Stimulated activated CD8-positive, alpha-beta memory T cell treated with anti-CD3 and anti-CD28 coated beads, Interleukin-15, amount 100 ng/mL, for 48 hours (primary cell): Measurements from ENCODE around the gene CHMP4A.
A peak's percentile ranks its signal among the peaks of the same experiment; 100 is the strongest.
"Not testable (repeated sequence)": the region's sequence is repeated elsewhere in the genome, so short reads cannot be mapped to it uniquely, and the experiment has no call there.

Experiments
- DNase-seq, 2 donors: peaks; one replicate each; pipeline ENCODE4 v3.0.0-alpha.2; 2020; ENCODE audit warnings: low read depth in 2 of 2

CHMP4A gene

GRCh38 chr14:24247422-24247821, 34.1 kb upstream of the CHMP4A start:
- DNase-seq = no peak

- DNase-seq = no peak
Observed at GRCh38 chr14:24246765-24247212, 33.5 kb upstream of the CHMP4A start.

GRCh38 chr14:24245350-24245749, 32.1 kb upstream of the CHMP4A start:
- DNase-seq = not testable (repeated sequence)

- no peak for DNase-seq
Observed at GRCh38 chr14:24243336-24243836, 30.1 kb upstream of the CHMP4A start.

- DNase-seq = peak; percentile 90 to 93
Observed at GRCh38 chr14:24241829-24242443, 28.6 kb upstream of the CHMP4A start.

GRCh38 chr14:24240110-24240918, 27.0 kb upstream of the CHMP4A start:
- DNase-seq = no peak

GRCh38 chr14:24238527-24239037, 25.3 kb upstream of the CHMP4A start:
- no peak for DNase-seq

GRCh38 chr14:24238123-24238522, 24.8 kb upstream of the CHMP4A start:
- no peak for DNase-seq

- DNase-seq = no peak
Observed at GRCh38 chr14:24237463-24237955, 24.2 kb upstream of the CHMP4A start.

- no peak for DNase-seq
Observed at GRCh38 chr14:24236689-24237462, 23.6 kb upstream of the CHMP4A start.

- no peak for DNase-seq
Observed at GRCh38 chr14:24235804-24236688, 22.8 kb upstream of the CHMP4A start.

GRCh38 chr14:24234095-24235005, 21.1 kb upstream of the CHMP4A start:
- DNase-seq = no peak

- DNase-seq = no peak
Observed at GRCh38 chr14:24233538-24233866, 20.2 kb upstream of the CHMP4A start.

- peak in 1 of 2 donors; percentile 44 for DNase-seq
Observed at GRCh38 chr14:24232645-24233537, 19.6 kb upstream of the CHMP4A start, which contains the start of gene GMPR2. Gene GMPR2 (plus strand): TSS chr14:24232929. CDS start chr14:24233254, 325 bp downstream.

GRCh38 chr14:24232121-24232644, 18.9 kb upstream of the CHMP4A start, which contains the start of gene NEDD8:
Gene NEDD8 (minus strand): TSS chr14:24232367. CDS start chr14:24232267, 100 bp downstream.
- DNase-seq = peak; percentile 82 to 88

GRCh38 chr14:24231263-24232120, 18.2 kb upstream of the CHMP4A start:
- DNase-seq = no peak

- no peak for DNase-seq
Observed at GRCh38 chr14:24228902-24229301, 15.6 kb upstream of the CHMP4A start.
